ENCODE results near the gene ESYT3. TPM values are rescaled to one million over a fixed set of nuclear protein-coding genes. Genes with fewer than 3 reads are reported as not detected.

ESYT3 gene
- total RNA-seq, 1 experiment from 2014 or later: 2.6 TPM

DNA sequence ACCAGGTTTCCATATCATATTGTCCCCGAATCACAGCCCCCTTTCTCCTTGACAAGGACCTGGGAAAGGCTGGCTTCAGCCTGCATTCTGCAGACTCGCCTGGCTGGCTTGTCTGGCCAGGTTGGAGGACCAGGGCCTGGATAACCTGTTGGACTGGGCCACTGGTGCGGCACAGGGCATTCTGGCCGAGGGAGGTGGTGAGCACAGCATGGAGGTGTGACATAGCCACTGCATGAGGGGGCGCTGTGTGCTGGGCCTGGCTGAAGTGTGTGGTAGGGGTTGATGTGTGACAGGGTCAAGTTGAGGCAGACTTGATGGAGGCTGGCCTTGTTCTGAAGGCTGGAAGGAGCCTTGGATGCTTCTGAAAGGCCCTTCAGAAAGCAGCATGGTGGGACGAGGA lies 2.9 kb downstream of the ESYT3 start:
- Histone ChIP-seq H3K4me3 (ENCODE audit: low read depth in 2 of 2, low read length in 2 of 2) (no peak overlapping the region), H3K27ac (ENCODE audit: low read length) (no peak overlapping the region), H3K4me1 (ENCODE audit: control insufficient read depth, insufficient read depth, low read length) (peaks cover 3% of the 10 kb centered on the region; the same call in 1 of the 2 replicates), H3K36me3 (ENCODE audit: control insufficient read depth, insufficient read depth, low read length) (no peaks in the 10 kb centered on the region), H3K9me3 (ENCODE audit: control insufficient read depth, insufficient read depth, low read depth, low read length) (no peaks in the 10 kb centered on the region; the same call in 1 of the 2 replicates), H3K27me3 (ENCODE audit: control insufficient read depth, insufficient read depth, low read length) (peaks cover 4% of the 10 kb centered on the region; the same call in 1 of the 2 replicates)
- TF ChIP-seq, protein P1, sequence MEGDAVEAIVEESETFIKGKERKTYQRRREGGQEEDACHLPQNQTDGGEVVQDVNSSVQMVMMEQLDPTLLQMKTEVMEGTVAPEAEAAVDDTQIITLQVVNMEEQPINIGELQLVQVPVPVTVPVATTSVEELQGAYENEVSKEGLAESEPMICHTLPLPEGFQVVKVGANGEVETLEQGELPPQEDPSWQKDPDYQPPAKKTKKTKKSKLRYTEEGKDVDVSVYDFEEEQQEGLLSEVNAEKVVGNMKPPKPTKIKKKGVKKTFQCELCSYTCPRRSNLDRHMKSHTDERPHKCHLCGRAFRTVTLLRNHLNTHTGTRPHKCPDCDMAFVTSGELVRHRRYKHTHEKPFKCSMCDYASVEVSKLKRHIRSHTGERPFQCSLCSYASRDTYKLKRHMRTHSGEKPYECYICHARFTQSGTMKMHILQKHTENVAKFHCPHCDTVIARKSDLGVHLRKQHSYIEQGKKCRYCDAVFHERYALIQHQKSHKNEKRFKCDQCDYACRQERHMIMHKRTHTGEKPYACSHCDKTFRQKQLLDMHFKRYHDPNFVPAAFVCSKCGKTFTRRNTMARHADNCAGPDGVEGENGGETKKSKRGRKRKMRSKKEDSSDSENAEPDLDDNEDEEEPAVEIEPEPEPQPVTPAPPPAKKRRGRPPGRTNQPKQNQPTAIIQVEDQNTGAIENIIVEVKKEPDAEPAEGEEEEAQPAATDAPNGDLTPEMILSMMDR (IDR thresholded peaks at IDR 0.05): no peak
- TF ChIP-seq SIN3A (IDR thresholded peaks at IDR 0.05; ENCODE audit: borderline replicate concordance, insufficient read depth, low read depth, low read length) (no peak), TCF7L2 (IDR thresholded peaks at IDR 0.05; ENCODE audit: low read depth, low read length) (no peak), POLR2AphosphoS5 (IDR thresholded peaks at IDR 0.05; ENCODE audit: low read depth, low read length) (no peak)
- TF ChIP-seq, protein P2, sequence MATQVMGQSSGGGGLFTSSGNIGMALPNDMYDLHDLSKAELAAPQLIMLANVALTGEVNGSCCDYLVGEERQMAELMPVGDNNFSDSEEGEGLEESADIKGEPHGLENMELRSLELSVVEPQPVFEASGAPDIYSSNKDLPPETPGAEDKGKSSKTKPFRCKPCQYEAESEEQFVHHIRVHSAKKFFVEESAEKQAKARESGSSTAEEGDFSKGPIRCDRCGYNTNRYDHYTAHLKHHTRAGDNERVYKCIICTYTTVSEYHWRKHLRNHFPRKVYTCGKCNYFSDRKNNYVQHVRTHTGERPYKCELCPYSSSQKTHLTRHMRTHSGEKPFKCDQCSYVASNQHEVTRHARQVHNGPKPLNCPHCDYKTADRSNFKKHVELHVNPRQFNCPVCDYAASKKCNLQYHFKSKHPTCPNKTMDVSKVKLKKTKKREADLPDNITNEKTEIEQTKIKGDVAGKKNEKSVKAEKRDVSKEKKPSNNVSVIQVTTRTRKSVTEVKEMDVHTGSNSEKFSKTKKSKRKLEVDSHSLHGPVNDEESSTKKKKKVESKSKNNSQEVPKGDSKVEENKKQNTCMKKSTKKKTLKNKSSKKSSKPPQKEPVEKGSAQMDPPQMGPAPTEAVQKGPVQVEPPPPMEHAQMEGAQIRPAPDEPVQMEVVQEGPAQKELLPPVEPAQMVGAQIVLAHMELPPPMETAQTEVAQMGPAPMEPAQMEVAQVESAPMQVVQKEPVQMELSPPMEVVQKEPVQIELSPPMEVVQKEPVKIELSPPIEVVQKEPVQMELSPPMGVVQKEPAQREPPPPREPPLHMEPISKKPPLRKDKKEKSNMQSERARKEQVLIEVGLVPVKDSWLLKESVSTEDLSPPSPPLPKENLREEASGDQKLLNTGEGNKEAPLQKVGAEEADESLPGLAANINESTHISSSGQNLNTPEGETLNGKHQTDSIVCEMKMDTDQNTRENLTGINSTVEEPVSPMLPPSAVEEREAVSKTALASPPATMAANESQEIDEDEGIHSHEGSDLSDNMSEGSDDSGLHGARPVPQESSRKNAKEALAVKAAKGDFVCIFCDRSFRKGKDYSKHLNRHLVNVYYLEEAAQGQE (IDR thresholded peaks at IDR 0.05; ENCODE audit: insufficient read depth in 1 of 2, low read depth in 2 of 2, low read length in 1 of 2): no peak
- intact Hi-C loops (cut with micrococcal nuclease; ENCODE audit: unreplicated experiment) (no loop called here), in situ Hi-C loops (cut with HindIII; ENCODE audit: low pct_unique_long_range_greater_than_20kb, low sequenced_read_pairs) (no loop called here)
- ChIA-PET POLR2A (no interaction called here), CTCF (interaction anchor here (0.5 kb wide), 1 partner anchor 743 kb away, joined by 3 read pairs; no protein-coding TSS in a partner anchor)
- no peak for DNase-seq (ENCODE audit: low read depth, low spot score)
- ATAC-seq: no peak
- BruUV-seq (replicated peaks): no TSS peak

DNA sequence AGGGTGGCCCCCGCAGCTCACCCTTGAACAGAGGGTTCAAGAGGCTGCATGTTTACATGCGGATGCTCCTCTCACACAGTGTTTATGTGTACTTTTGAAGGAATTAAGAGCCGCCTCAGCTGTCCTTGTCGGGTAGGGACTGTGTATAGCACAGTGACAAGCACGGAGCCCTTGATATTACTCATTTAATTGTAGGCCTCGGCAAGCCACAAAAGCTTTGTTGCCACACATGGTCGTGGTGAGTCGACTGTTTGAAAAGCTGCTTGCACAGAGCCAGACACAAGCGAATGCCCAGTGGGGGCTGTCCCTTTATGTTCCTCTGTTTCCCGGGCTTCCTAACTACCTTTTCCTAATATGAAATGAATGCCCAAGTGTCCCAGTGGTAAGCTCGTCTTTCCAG lies 4.5 kb downstream of the ESYT3 start:
- peaks cover 3% of the 10 kb centered on the region; the same call in 1 of the 2 replicates for H3K4me1 ChIP-seq (ENCODE audit: control insufficient read depth, insufficient read depth, low read length)
- POLR2A ChIA-PET: no interaction called here
- H3K4me3 ChIP-seq (ENCODE audit: low read depth in 2 of 2, low read length in 2 of 2): no peak overlapping the region
- no TSS peak for BruUV-seq (replicated peaks)
- no peaks in the 10 kb centered on the region for H3K36me3 ChIP-seq (ENCODE audit: control insufficient read depth, insufficient read depth, low read length)
- no peaks in the 10 kb centered on the region for H3K27me3 ChIP-seq (ENCODE audit: control insufficient read depth, insufficient read depth, low read length)
- TF ChIP-seq, protein P1 (IDR thresholded peaks at IDR 0.05): no peak
- TF ChIP-seq POLR2AphosphoS5 (IDR thresholded peaks at IDR 0.05; ENCODE audit: low read depth, low read length): no peak
- no peak for TF ChIP-seq TCF7L2 (IDR thresholded peaks at IDR 0.05; ENCODE audit: low read depth, low read length)
- TF ChIP-seq, protein P2 (IDR thresholded peaks at IDR 0.05; ENCODE audit: insufficient read depth in 1 of 2, low read depth in 2 of 2, low read length in 1 of 2): no peak
- TF ChIP-seq SIN3A (IDR thresholded peaks at IDR 0.05; ENCODE audit: borderline replicate concordance, insufficient read depth, low read depth, low read length): no peak
- no peak for DNase-seq (ENCODE audit: low read depth, low spot score)
- intact Hi-C loops (cut with micrococcal nuclease; ENCODE audit: unreplicated experiment): no loop called here
- H3K27ac ChIP-seq (ENCODE audit: low read length): no peak overlapping the region
- H3K9me3 ChIP-seq (ENCODE audit: control insufficient read depth, insufficient read depth, low read depth, low read length): no peaks in the 10 kb centered on the region; the same call in 1 of the 2 replicates
- ATAC-seq: no peak
- in situ Hi-C loops (cut with HindIII; ENCODE audit: low pct_unique_long_range_greater_than_20kb, low sequenced_read_pairs): no loop called here
- CTCF ChIA-PET: no interaction called here

Data from Panc1 (cell line).